HG03457 (cell line): ENCODE results near the gene MECR.

Experiments
- ATAC-seq: cut with Tn5 transposase; IDR thresholded peaks from one replicate; pipeline ENCODE4 v1.9.1; 2021; ENCODE audit warnings: moderate number of reproducible peaks; ENCODE audit not compliant: unreplicated experiment

The MECR gene

GRCh38 chr1:29230553-29231378 lies at the start of gene MECR:
Gene MECR, minus strand, starts transcription at chr1:29230934. Its CDS starts 28 bp downstream, at chr1:29230906.
- ATAC-seq = peak; percentile 78

- ATAC-seq = no peak
These were observed 49.2 kb upstream of the MECR start for GRCh38 chr1:29279951-29280391.

GRCh38 chr1:29279406-29279805 lies 48.7 kb upstream of the MECR start:
- no peak for ATAC-seq

- no peak for ATAC-seq
These were observed 47.4 kb upstream of the MECR start for GRCh38 chr1:29278124-29278523.

- ATAC-seq = no peak
These were observed 44.7 kb upstream of the MECR start for GRCh38 chr1:29275435-29275834.

- ATAC-seq = no peak
These were observed 41.6 kb upstream of the MECR start for GRCh38 chr1:29272147-29272907.

GRCh38 chr1:29271724-29272123 lies 41.0 kb upstream of the MECR start:
- ATAC-seq = no peak

GRCh38 chr1:29270929-29271521 lies 40.3 kb upstream of the MECR start:
- no peak for ATAC-seq

- ATAC-seq = no peak
These were observed 38.6 kb upstream of the MECR start for GRCh38 chr1:29269382-29269781.

GRCh38 chr1:29267321-29268070 lies 36.8 kb upstream of the MECR start:
- no peak for ATAC-seq

GRCh38 chr1:29266912-29267311 lies 36.2 kb upstream of the MECR start:
- no peak for ATAC-seq

- no peak for ATAC-seq
These were observed 34.1 kb upstream of the MECR start for GRCh38 chr1:29264773-29265389.

- ATAC-seq = no peak
These were observed 29.8 kb upstream of the MECR start for GRCh38 chr1:29260531-29260930.

GRCh38 chr1:29259802-29260441 lies 29.2 kb upstream of the MECR start:
- no peak for ATAC-seq

- no peak for ATAC-seq
These were observed 28.5 kb upstream of the MECR start for GRCh38 chr1:29258976-29259801.

- ATAC-seq = no peak
These were observed 27.6 kb upstream of the MECR start for GRCh38 chr1:29258189-29258975.

GRCh38 chr1:29256979-29257804 lies 26.5 kb upstream of the MECR start:
- ATAC-seq = no peak

- no peak for ATAC-seq
These were observed 25.7 kb upstream of the MECR start for GRCh38 chr1:29256394-29256793.
